SK-N-SH (cell line): Measurements from ENCODE around the gene CHMP1A. TPM values are rescaled to one million over a fixed set of nuclear protein-coding genes. Genes with fewer than 3 reads are reported as not detected.

Source experiments
- CTCF ChIA-PET: fragments of 300-600, 350-600 bp; formaldehyde crosslinking; extraction: SDS; loops from one replicate; lab custom pipeline; 2021; lab: Yijun Ruan, JAX
- POLR2A ChIA-PET: fragments of 350-600 bp; sonication (Branson Sonifier 250); formaldehyde crosslinking; extraction: SDS; loops from one replicate; lab custom pipeline; 2020; ENCODE audit warnings: antibody characterized with exemption, inconsistent platforms; lab: Yijun Ruan, JAX
- DNase-seq: peaks from one replicate; pipeline ENCODE4 v3.0.0; 2012
- H2AFZ ChIP-seq: fragments of 200-600 bp; sonication (generic); 2 replicates; pipeline ENCODE4 v1.8.1; 2016; ENCODE audit warnings: antibody characterized with exemption, mild to moderate bottlenecking, low read depth
- H3F3A ChIP-seq: fragments of 200-600 bp; sonication (generic); replicated peaks from 2 replicates; pipeline ENCODE3; 2016; ENCODE audit warnings: antibody characterized with exemption, mild to moderate bottlenecking; ENCODE audit not compliant: insufficient read depth
- H3K27ac ChIP-seq, 2 experiments: fragments of 200-500 bp in 1 of 2; fragments of 200-600 bp in 1 of 2; sonication (Bioruptor generic) in 1 of 2; sonication (generic), shearing (Covaris generic) in 1 of 2; 2 replicates each; pipeline versions ENCODE4 v1.5.1 to v1.6.1; 2014 to 2016; ENCODE audit warnings: low read depth in 2 of 2, inconsistent platforms in 1 of 2, low read length in 1 of 2, mild to moderate bottlenecking in 1 of 2, mixed read lengths in 1 of 2
- H3K27me3 ChIP-seq: fragments of 200-600 bp; sonication (generic), shearing (Covaris generic); 2 replicates; pipeline ENCODE4 v1.6.1; 2016; ENCODE audit warnings: mixed run types; ENCODE audit not compliant: insufficient read depth
- H3K36me3 ChIP-seq, 2 experiments: fragments of 200-500 bp in 1 of 2; fragments of 200-600 bp in 1 of 2; sonication (Bioruptor generic) in 1 of 2; sonication (generic) in 1 of 2; replicated peaks in 1 of 2; 2 replicates each; pipeline versions ENCODE3 to v1.5.1; 2014 to 2016; ENCODE audit warnings: low read length in 1 of 2, mild to moderate bottlenecking in 1 of 2; ENCODE audit not compliant: insufficient read depth in 2 of 2, control insufficient read depth in 1 of 2
- H3K4me1 ChIP-seq, 2 experiments: fragments of 200-500 bp in 1 of 2; fragments of 200-600 bp in 1 of 2; sonication (Bioruptor generic) in 1 of 2; sonication (generic), shearing (Covaris generic) in 1 of 2; 2 replicates each; pipeline versions ENCODE4 v1.5.1 to v1.6.1; 2014 to 2016; ENCODE audit warnings: low read depth in 1 of 2, low read length in 1 of 2, mixed run types in 1 of 2; ENCODE audit not compliant: insufficient read depth in 2 of 2, control insufficient read depth in 1 of 2
- H3K4me2 ChIP-seq: fragments of 200-600 bp; sonication (generic), shearing (Covaris generic); 2 replicates; pipeline ENCODE4 v1.6.1; 2017; ENCODE audit warnings: mixed run types
- H3K4me3 ChIP-seq, 2 experiments: fragments of 200-500 bp in 1 of 2; fragments of 200-600 bp in 1 of 2; sonication (Bioruptor generic) in 1 of 2; sonication (generic), shearing (Covaris generic) in 1 of 2; 2 replicates each; pipeline versions ENCODE4 v1.5.1 to v1.8.1; 2014 to 2016; ENCODE audit warnings: low read depth in 2 of 2, inconsistent platforms in 1 of 2, low read length in 1 of 2, mild to moderate bottlenecking in 1 of 2, mixed read lengths in 1 of 2, moderate library complexity in 1 of 2
- H3K79me2 ChIP-seq: fragments of 200-600 bp; sonication (generic); 2 replicates; pipeline ENCODE4 v1.8.1; 2017; ENCODE audit warnings: mild to moderate bottlenecking; ENCODE audit not compliant: insufficient read depth
- H3K9ac ChIP-seq: fragments of 200-600 bp; sonication (generic); 2 replicates; pipeline ENCODE4 v1.6.1; 2017; ENCODE audit warnings: mixed run types
- H3K9me2 ChIP-seq: fragments of 200-600 bp; sonication (generic); 2 replicates; pipeline ENCODE4 v1.6.1; 2017; ENCODE audit warnings: mixed run types
- H3K9me3 ChIP-seq: fragments of 200-600 bp; sonication (generic); 2 replicates; pipeline ENCODE4 v1.6.1; 2017; ENCODE audit warnings: mixed run types, mild to moderate bottlenecking, moderate library complexity
- H4K20me1 ChIP-seq: fragments of 200-600 bp; sonication (generic); 2 replicates; pipeline ENCODE4 v1.6.1; 2017; ENCODE audit warnings: mild to moderate bottlenecking, mixed run types; ENCODE audit not compliant: insufficient read depth
- EP300 ChIP-seq, 2 experiments: IDR thresholded peaks; 2 replicates each; pipeline versions ENCODE4 v1.4.0 to v1.6.1; 2012; ENCODE audit warnings: borderline replicate concordance in 1 of 2, low read depth in 1 of 2, low read length in 1 of 2
- IRF3 ChIP-seq: fragments of 150-350 bp; IDR thresholded peaks from 2 replicates; pipeline ENCODE4 v1.6.1; 2016; ENCODE audit warnings: mild to moderate bottlenecking, low read depth, low read length
- MEF2A ChIP-seq: IDR thresholded peaks from 2 replicates; pipeline ENCODE4 v1.4.0; 2012; ENCODE audit warnings: low read depth, borderline replicate concordance
- MXI1 ChIP-seq: IDR thresholded peaks from 2 replicates; pipeline ENCODE4 v1.6.1; 2012; ENCODE audit warnings: mild to moderate bottlenecking, low read depth, low read length, improper control_type of control experiment
- NFIC ChIP-seq: IDR thresholded peaks from 2 replicates; pipeline ENCODE4 v1.4.0; 2012; ENCODE audit warnings: borderline replicate concordance
- NRF1 ChIP-seq: IDR thresholded peaks from 2 replicates; pipeline ENCODE4 v1.6.1; 2012; ENCODE audit warnings: low read depth, mild to moderate bottlenecking, low read length
- PBX3 ChIP-seq: IDR thresholded peaks from 2 replicates; pipeline ENCODE4; 2012
- REST ChIP-seq: IDR thresholded peaks from 2 replicates; pipeline ENCODE4 v1.6.1; 2012; ENCODE audit warnings: mild to moderate bottlenecking, low read depth, low read length, moderate library complexity
- RXRA ChIP-seq: IDR thresholded peaks from 2 replicates; pipeline ENCODE4 v1.4.0; 2012; ENCODE audit warnings: low read depth, mild to moderate bottlenecking, borderline replicate concordance
- SIN3A ChIP-seq: IDR thresholded peaks from 2 replicates; pipeline ENCODE4 v1.6.1; 2012; ENCODE audit warnings: low read depth, mild to moderate bottlenecking, low read length, moderate library complexity, borderline replicate concordance
- SMC3 ChIP-seq: IDR thresholded peaks from 2 replicates; pipeline ENCODE4 v1.6.1; 2012; ENCODE audit warnings: low read depth, low read length, improper control_type of control experiment
- TAF1 ChIP-seq: IDR thresholded peaks from 2 replicates; pipeline ENCODE4 v1.6.1; 2012; ENCODE audit warnings: low read depth, mild to moderate bottlenecking, low read length, moderate library complexity, borderline replicate concordance
- USF1 ChIP-seq: IDR thresholded peaks from 2 replicates; pipeline ENCODE4 v1.4.0; 2012; ENCODE audit warnings: low read depth, borderline replicate concordance
- YY1 ChIP-seq: IDR thresholded peaks from 2 replicates; pipeline ENCODE4 v1.4.0; 2012; ENCODE audit warnings: low read depth, mild to moderate bottlenecking
- ZBTB33 ChIP-seq: IDR thresholded peaks from 2 replicates; pipeline ENCODE4 v1.4.0; 2012; ENCODE audit warnings: low read depth, borderline replicate concordance
- WGBS: methylation state at CpG from one replicate; pipeline ENCODE4 v1.1.6; 2017; ENCODE audit warnings: low lambda C conversion rate; 5-methylcytosine and 5-hydroxymethylcytosine counted together
- polyA plus RNA-seq, 3 experiments: library from polyadenylated mRNA; depleted of rRNA; stranded (reverse); fragments of >200 nt; gene quantifications; 2 replicates each; pipeline ENCODE4 v1.2.3, GENCODE V29; 2012

Gene CHMP1A
- polyA plus RNA-seq, 1 of the 3 experiments (the other 2 are of a cell fraction), result 138 TPM

GRCh38 chr16:89646906-89647305 is 10.6 kb downstream of the CHMP1A start:
- Histone ChIP-seq H3K9ac (no peak overlapping the region), H3K27ac (no peak overlapping the region), H3K9me2 (no peaks in the 10 kb centered on the region), H3K4me1 (peaks cover 0 to 4% of the 10 kb centered on the region in 2 experiments; a peak in 1 of 4 replicates), H3K9me3 (no peaks in the 10 kb centered on the region), H3K4me3 (no peak overlapping the region), H2AFZ (no peak overlapping the region), H3K27me3 (no peaks in the 10 kb centered on the region), H4K20me1 (peaks cover 12% of the 10 kb centered on the region), H3K4me2 (no peak overlapping the region), H3K79me2 (peaks cover 18% of the 10 kb centered on the region), H3F3A (peaks cover 6% of the 10 kb centered on the region), H3K36me3 (peaks cover 5 to 37% of the 10 kb centered on the region in 2 experiments)
- WGBS, result 96% methylated on average over 11 of the region's 12 CpGs
- DNase-seq, result no peak
- ChIA-PET CTCF (interaction anchor here (1.0 to 2.0 kb wide), 2 partner anchors 12 to 32 kb away, joined by 3 to 5 read pairs; no protein-coding TSS in a partner anchor), POLR2A (interaction anchor here (1.3 kb wide), 1 partner anchor 11 kb away, joined by 4 read pairs; the partner anchor contains the start of genes CHMP1A and SPATA33)
- no peak for TF ChIP-seq MXI1
- no peak for TF ChIP-seq SMC3
- TF ChIP-seq RXRA, result no peak
- TF ChIP-seq PBX3, result no peak
- no peak for TF ChIP-seq IRF3
- no peak for TF ChIP-seq YY1

GRCh38 chr16:89646270-89646669 is 11.2 kb downstream of the CHMP1A start:
- no peak for DNase-seq
- CTCF ChIA-PET, result interaction anchor here (0.8 to 2.0 kb wide), 3 partner anchors 12 to 80 kb away, joined by 3 to 5 read pairs (median 3); no protein-coding TSS in a partner anchor
- H3K27me3 ChIP-seq, result no peaks in the 10 kb centered on the region
- H4K20me1 ChIP-seq, result peaks cover 6% of the 10 kb centered on the region
- peaks cover 0 to 5% of the 10 kb centered on the region in 2 experiments; a peak in 1 of 4 replicates for H3K4me1 ChIP-seq
- WGBS, result 92% methylated on average over 20 of the region's 22 CpGs
- H3K9me3 ChIP-seq, result no peaks in the 10 kb centered on the region
- H2AFZ ChIP-seq, result no peak overlapping the region
- POLR2A ChIA-PET, result interaction anchor here (1.3 kb wide), 1 partner anchor 11 kb away, joined by 4 read pairs; the partner anchor contains the start of genes CHMP1A and SPATA33
- H3K9ac ChIP-seq, result no peak overlapping the region
- TF ChIP-seq EP300 (IDR thresholded peaks at IDR 0.05; ENCODE audit: borderline replicate concordance in 1 of 2, low read depth in 1 of 2, low read length in 1 of 2) (no peak), REST (no peak), MEF2A (no peak), SIN3A (no peak), TAF1 (no peak), NRF1 (no peak), NFIC (no peak), USF1 (no peak), ZBTB33 (no peak), SMC3 (no peak)
- H3K79me2 ChIP-seq, result peaks cover 12% of the 10 kb centered on the region
- no peak overlapping the region for H3K4me2 ChIP-seq
- peaks cover 5 to 32% of the 10 kb centered on the region in 2 experiments for H3K36me3 ChIP-seq
- no peak overlapping the region for H3K27ac ChIP-seq
- H3K9me2 ChIP-seq, result no peaks in the 10 kb centered on the region
- peaks cover 6% of the 10 kb centered on the region for H3F3A ChIP-seq
- no peak overlapping the region for H3K4me3 ChIP-seq
